Measurements from ENCODE around the gene PRELP. TPM values are rescaled to one million over a fixed set of nuclear protein-coding genes. Genes with fewer than 3 reads are reported as not detected.

PRELP gene
- total RNA-seq, result 10 to 100 TPM; 15.4 to 35.2 (median 23.3) TPM

DNA sequence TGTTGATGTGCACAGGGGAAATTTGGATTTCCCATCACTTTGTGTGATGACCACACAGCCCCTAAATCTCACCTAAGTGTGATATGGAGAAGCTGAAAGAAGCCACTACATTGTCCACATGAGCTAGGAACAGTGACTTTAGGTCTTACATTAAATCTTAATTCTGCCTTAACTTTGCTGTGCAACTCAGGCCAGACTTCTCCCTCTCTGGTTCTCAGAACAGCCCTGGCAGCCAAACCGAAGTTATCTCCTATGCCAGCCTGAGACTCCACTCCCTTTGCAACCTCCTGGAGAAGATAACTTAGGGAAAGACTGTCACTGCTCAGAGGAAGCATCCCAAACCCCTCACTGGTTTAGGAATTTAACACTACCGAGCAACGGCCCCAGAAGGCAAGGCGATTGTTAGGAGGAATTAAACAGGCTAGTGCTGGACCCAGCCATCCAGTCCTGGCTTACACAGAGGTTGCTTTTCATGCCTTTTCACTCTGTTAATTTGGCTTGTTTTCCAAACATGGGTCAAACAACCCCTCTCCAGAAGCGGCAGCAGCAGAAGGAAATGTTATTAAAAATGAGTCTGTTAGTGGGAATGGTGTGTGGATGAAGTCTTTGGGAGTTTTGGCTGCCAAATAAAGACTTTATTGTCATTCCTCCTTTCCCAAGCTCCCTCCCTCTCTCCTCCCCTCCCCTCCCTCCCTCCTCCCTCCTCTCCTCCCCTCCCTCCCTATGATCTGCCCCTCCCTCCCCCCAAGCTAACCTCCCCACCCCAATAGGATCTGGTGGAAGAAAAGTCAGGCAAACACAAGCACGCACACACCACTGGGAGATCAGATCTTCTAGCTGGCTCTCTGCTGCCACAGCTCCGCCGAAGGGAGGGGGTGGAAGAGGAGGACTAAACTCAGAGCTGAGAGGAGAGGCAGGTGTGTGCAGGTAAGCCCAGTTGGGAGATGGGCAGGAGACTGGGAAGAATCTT lies at the start of gene PRELP:
Gene PRELP (plus strand): TSS at position 795 of the 970 bp plus-strand sequence. CDS start 7,379 bp downstream, outside the sequence.
- TF ChIP-seq EP300 (IDR thresholded peaks at IDR 0.05; ENCODE audit: low read depth), result no peak
- TF ChIP-seq POLR2AphosphoS5 (IDR thresholded peaks at IDR 0.05), result peak; percentile 86 to 94 (median 91)
- TF ChIP-seq POLR2A (IDR thresholded peaks at IDR 0.05), result peak; percentile 68
- Histone ChIP-seq H3K27ac (peak within 1 kb of the TSS; percentile 75 to 89 (median 80)), H3K36me3 (no peaks in the 10 kb centered on the region), H3K9me3 (no peaks in the 10 kb centered on the region), H3K4me1 (peaks cover 0 to 24% (median 10%) of the 10 kb centered on the region in 4 donors), H3K4me3 (peak within 1 kb of the TSS; percentile 26 to 48 (median 32)), H3K27me3 (no peaks in the 10 kb centered on the region)
- WGBS, 2 donors (ENCODE audit: low coverage in 1 of 2), result 17% methylated on average over 7 of the region's 8 CpGs; no CpG with 5 or more reads in 1 of the 2 donors
- in situ Hi-C loops (cut with MboI; ENCODE audit: low pct_ligation_motif_present in 1 of 4, low pct_unique_long_range_greater_than_20kb in 1 of 4, low sequenced_read_pairs in 3 of 4) (loop anchor here in 1 of 4 donors (25.0 kb wide), 1 partner anchor 113 kb away; the partner anchor contains the start of gene FMOD), intact Hi-C loops (cut with DNase I; ENCODE audit: low total_unique reads) (loop anchor here (5.0 kb wide), 1 partner anchor 198 kb away; no protein-coding TSS in a partner anchor)
- peak; percentile 54 for DNase-seq

DNA sequence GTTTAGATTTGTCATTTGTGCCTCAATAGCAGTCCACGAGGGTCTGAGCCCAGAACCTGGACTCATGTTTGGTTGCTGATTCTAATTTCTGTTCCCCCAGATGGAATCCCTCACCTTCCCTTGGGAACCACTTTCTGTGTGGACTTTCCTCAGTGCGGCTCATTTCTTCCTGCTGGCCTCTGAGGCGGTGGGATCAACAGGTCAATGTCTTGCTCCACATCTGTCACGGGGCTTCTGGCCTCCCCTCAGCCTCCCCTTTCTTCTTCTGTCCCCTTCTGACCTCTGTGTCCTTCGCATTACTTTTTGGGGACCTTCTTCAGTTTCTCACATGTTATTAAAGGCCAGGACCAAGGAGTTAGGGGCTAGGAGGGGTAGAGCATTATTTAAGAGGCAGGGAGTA lies 49.2 kb upstream of the PRELP start:
- TF ChIP-seq, protein P1, sequence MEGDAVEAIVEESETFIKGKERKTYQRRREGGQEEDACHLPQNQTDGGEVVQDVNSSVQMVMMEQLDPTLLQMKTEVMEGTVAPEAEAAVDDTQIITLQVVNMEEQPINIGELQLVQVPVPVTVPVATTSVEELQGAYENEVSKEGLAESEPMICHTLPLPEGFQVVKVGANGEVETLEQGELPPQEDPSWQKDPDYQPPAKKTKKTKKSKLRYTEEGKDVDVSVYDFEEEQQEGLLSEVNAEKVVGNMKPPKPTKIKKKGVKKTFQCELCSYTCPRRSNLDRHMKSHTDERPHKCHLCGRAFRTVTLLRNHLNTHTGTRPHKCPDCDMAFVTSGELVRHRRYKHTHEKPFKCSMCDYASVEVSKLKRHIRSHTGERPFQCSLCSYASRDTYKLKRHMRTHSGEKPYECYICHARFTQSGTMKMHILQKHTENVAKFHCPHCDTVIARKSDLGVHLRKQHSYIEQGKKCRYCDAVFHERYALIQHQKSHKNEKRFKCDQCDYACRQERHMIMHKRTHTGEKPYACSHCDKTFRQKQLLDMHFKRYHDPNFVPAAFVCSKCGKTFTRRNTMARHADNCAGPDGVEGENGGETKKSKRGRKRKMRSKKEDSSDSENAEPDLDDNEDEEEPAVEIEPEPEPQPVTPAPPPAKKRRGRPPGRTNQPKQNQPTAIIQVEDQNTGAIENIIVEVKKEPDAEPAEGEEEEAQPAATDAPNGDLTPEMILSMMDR (IDR thresholded peaks at IDR 0.05), result no peak
- TF ChIP-seq POLR2A (IDR thresholded peaks at IDR 0.05) (no peak), EP300 (IDR thresholded peaks at IDR 0.05; ENCODE audit: low read depth) (no peak), POLR2AphosphoS5 (IDR thresholded peaks at IDR 0.05) (no peak)
- Histone ChIP-seq H3K4me3 (peak overlapping the region in 2 of 4 donors; percentile 5 to 26), H3K27me3 (no peaks in the 10 kb centered on the region), H3K36me3 (no peaks in the 10 kb centered on the region), H3K4me1 (peaks cover 17 to 41% (median 26%) of the 10 kb centered on the region in 4 donors), H3K9me3 (no peaks in the 10 kb centered on the region), H3K27ac (peak overlapping the region; percentile 84 to 87 (median 86))
- in situ Hi-C loops (cut with MboI; ENCODE audit: low pct_ligation_motif_present in 1 of 4, low pct_unique_long_range_greater_than_20kb in 1 of 4, low sequenced_read_pairs in 3 of 4), result loop anchor here in 1 of 4 donors (25.0 kb wide), 1 partner anchor 164 kb away; no protein-coding TSS in a partner anchor
- intact Hi-C loops (cut with DNase I; ENCODE audit: low total_unique reads), result no loop called here
- WGBS, 2 donors (ENCODE audit: low coverage in 1 of 2), result 38 to 47% methylated on average over 5 of the region's 5 CpGs
- DNase-seq, result no peak

DNA sequence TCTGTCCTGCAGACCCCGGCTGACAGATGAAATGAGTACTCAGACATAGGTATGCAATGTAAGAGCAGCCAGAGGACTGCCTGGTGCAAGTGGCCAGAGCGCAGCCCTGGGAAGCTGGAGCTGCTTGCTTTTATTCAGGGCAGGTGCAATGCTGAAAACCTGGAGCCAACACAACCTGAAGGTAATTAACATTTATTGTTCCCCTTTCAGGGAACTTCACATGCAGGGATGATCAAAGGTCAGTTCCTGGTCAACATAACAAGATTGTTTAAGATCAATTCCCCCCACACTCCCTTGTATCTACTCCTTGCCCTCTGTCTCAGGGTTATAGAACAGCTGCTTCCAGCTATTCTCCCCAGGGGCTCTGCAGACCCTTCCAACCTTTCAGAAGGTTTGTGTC lies 48.7 kb upstream of the PRELP start:
- intact Hi-C loops (cut with DNase I; ENCODE audit: low total_unique reads), result no loop called here
- Histone ChIP-seq H3K4me1 (peaks cover 17 to 41% (median 26%) of the 10 kb centered on the region in 4 donors), H3K9me3 (no peaks in the 10 kb centered on the region), H3K4me3 (peak overlapping the region in 3 of 4 donors; percentile 5 to 51 (median 35)), H3K27me3 (no peaks in the 10 kb centered on the region), H3K27ac (peak overlapping the region; percentile 84 to 87 (median 86)), H3K36me3 (no peaks in the 10 kb centered on the region)
- peak; percentile 68 for DNase-seq
- peak; percentile 69 for TF ChIP-seq POLR2A (IDR thresholded peaks at IDR 0.05)
- no peak for TF ChIP-seq EP300 (IDR thresholded peaks at IDR 0.05; ENCODE audit: low read depth)
- TF ChIP-seq, protein P1 (IDR thresholded peaks at IDR 0.05), result no peak
- peak in 2 of 3 donors; percentile 74 to 76 for TF ChIP-seq POLR2AphosphoS5 (IDR thresholded peaks at IDR 0.05)
- in situ Hi-C loops (cut with MboI; ENCODE audit: low pct_ligation_motif_present in 1 of 4, low pct_unique_long_range_greater_than_20kb in 1 of 4, low sequenced_read_pairs in 3 of 4), result loop anchor here in 1 of 4 donors (25.0 kb wide), 1 partner anchor 165 kb away; no protein-coding TSS in a partner anchor
- WGBS, 2 donors (ENCODE audit: low coverage in 1 of 2), result 60 to 69% methylated on average over 1 to 2 of the region's 2 CpGs

DNA sequence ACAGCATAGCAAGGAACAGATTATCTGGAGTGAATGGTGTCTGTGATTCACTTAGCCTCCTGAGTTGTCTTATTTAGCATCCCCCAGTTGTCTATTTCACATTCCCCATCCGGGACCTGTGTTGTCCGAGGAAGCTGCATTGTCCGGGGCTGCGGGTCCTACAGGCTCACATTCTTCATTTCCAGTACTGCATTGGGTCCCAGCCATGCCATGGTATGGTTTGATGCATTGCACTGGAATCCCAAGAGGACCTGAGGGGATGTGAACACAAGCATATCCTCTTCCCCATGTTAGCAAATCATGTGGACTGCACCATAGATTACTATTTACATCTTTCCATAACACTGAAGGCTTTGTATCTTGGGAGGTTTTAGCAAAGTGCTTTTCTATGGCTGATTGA lies 48.2 kb upstream of the PRELP start:
- Histone ChIP-seq H3K4me3 (peak overlapping the region in 3 of 4 donors; percentile 35 to 51 (median 39)), H3K36me3 (no peaks in the 10 kb centered on the region), H3K27me3 (no peaks in the 10 kb centered on the region), H3K9me3 (no peaks in the 10 kb centered on the region), H3K27ac (peak overlapping the region; percentile 84 to 87 (median 86)), H3K4me1 (peaks cover 17 to 41% (median 26%) of the 10 kb centered on the region in 4 donors)
- no peak for TF ChIP-seq EP300 (IDR thresholded peaks at IDR 0.05; ENCODE audit: low read depth)
- no peak for TF ChIP-seq POLR2A (IDR thresholded peaks at IDR 0.05)
- TF ChIP-seq, protein P1 (IDR thresholded peaks at IDR 0.05), result no peak
- no peak for TF ChIP-seq POLR2AphosphoS5 (IDR thresholded peaks at IDR 0.05)
- WGBS, 2 donors (ENCODE audit: low coverage in 1 of 2), result 56 to 80% methylated on average over 1 to 4 of the region's 4 CpGs
- DNase-seq, result no peak
- in situ Hi-C loops (cut with MboI; ENCODE audit: low pct_ligation_motif_present in 1 of 4, low pct_unique_long_range_greater_than_20kb in 1 of 4, low sequenced_read_pairs in 3 of 4), result loop anchor here in 1 of 4 donors (25.0 kb wide), 1 partner anchor 165 kb away; no protein-coding TSS in a partner anchor
- intact Hi-C loops (cut with DNase I; ENCODE audit: low total_unique reads), result no loop called here

Measured in transverse colon (tissue), 4 donors.